Stimulated activated effector memory CD8-positive, alpha-beta T cell treated with anti-CD3 and anti-CD28 coated beads, Interleukin-12 subunit alpha, Interleukin-12 subunit beta, amount 100 ng/mL, for 72 hours (primary cell): Measurements from ENCODE around the gene UBXN7.
"Not testable (repeated sequence)": the region's sequence is repeated elsewhere in the genome, so short reads cannot be mapped to it uniquely, and the experiment has no call there.

Experiments used
- ATAC-seq: fragments of 150-1000 bp; cut with Tn5 transposase; 2 replicates; pipeline ENCODE4 v1.10.0; 2021
- DNase-seq, 2 donors: peaks; one replicate each; pipeline ENCODE4 v3.0.0; 2021 to 2022; ENCODE audit warnings: low spot score in 2 of 2
- H3K27ac Mint-ChIP-seq: one replicate; pipeline ENCODE4 v1.8.0; 2022; ENCODE audit warnings: mild to moderate bottlenecking, mixed read lengths
- H3K36me3 Mint-ChIP-seq: one replicate; pipeline ENCODE4 v1.8.0; 2022; ENCODE audit warnings: mild to moderate bottlenecking, mixed read lengths
- H3K4me1 Mint-ChIP-seq: one replicate; pipeline ENCODE4 v1.8.0; 2022; ENCODE audit warnings: mixed read lengths
- H3K4me3 Mint-ChIP-seq: one replicate; pipeline ENCODE4 v1.8.0; 2022; ENCODE audit warnings: mild to moderate bottlenecking, mixed read lengths
- H3K9me3 Mint-ChIP-seq: one replicate; pipeline ENCODE4 v1.8.0; 2022; ENCODE audit warnings: mixed read lengths

The UBXN7 gene

GRCh38 chr3:196398782-196399181 is 33.4 kb downstream of the UBXN7 start:
- ATAC-seq: no peak
- H3K9me3 Mint-ChIP-seq: no peaks in the 10 kb centered on the region
- DNase-seq: no peak
- no peak overlapping the region for H3K27ac Mint-ChIP-seq
- no peak overlapping the region for H3K4me3 Mint-ChIP-seq
- peaks cover 82% of the 10 kb centered on the region for H3K36me3 Mint-ChIP-seq
- no peaks in the 10 kb centered on the region for H3K4me1 Mint-ChIP-seq

DNA sequence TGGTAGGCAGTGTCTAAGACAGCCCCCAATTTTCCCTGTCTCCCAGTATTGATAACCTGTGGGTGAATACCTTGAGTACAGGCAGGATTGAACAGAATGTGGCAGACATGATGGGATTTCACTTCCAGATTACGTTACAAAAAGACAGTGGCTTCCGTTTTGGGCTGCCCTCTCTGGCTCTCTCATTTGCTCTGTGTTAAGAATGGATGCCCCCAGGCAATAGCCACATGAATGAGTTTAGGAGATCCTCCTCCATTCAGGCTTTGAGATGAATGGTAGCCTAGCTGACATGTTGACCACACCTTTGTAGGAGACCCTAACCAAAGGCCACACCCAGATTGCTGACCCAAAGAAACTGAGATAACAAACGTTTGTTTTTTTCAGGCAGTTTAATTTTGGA is 34.3 kb downstream of the UBXN7 start:
- Mint-ChIP-seq H3K9me3 (no peaks in the 10 kb centered on the region), H3K36me3 (peaks cover 82% of the 10 kb centered on the region), H3K4me3 (no peak overlapping the region), H3K4me1 (no peaks in the 10 kb centered on the region), H3K27ac (no peak overlapping the region)
- DNase-seq (no peak), ATAC-seq (no peak)

GRCh38 chr3:196390116-196390515 is 42.1 kb downstream of the UBXN7 start:
- peaks cover 2% of the 10 kb centered on the region for H3K9me3 Mint-ChIP-seq
- peaks cover 85% of the 10 kb centered on the region for H3K36me3 Mint-ChIP-seq
- peaks cover 8% of the 10 kb centered on the region for H3K4me1 Mint-ChIP-seq
- peak overlapping the region; percentile 26 for H3K27ac Mint-ChIP-seq
- ATAC-seq (no peak), DNase-seq (no peak)
- no peak overlapping the region for H3K4me3 Mint-ChIP-seq

DNA sequence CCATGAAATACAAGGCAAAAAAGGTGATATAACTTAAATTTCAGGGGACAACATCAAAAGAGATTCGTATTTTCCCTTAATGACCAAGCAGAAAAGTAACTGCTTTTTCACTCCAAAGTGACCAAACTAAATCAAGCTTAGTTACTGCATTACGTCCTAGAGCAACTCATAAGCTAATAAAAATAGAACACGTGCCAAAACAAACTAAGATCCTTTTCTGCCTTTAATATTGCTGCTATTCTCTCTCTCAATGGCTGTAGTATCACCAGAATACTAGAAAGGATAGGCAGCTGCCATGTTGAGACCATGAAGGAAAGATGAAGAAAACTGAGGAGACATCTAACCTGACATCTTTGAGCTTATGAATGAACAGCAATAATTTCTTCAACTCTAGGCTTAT is 43.3 kb downstream of the UBXN7 start:
- H3K4me1 Mint-ChIP-seq: peaks cover 11% of the 10 kb centered on the region
- ATAC-seq (no peak), DNase-seq (no peak)
- peaks cover 81% of the 10 kb centered on the region for H3K36me3 Mint-ChIP-seq
- no peak overlapping the region for H3K4me3 Mint-ChIP-seq
- H3K27ac Mint-ChIP-seq: no peak overlapping the region
- peaks cover 2% of the 10 kb centered on the region for H3K9me3 Mint-ChIP-seq

DNA sequence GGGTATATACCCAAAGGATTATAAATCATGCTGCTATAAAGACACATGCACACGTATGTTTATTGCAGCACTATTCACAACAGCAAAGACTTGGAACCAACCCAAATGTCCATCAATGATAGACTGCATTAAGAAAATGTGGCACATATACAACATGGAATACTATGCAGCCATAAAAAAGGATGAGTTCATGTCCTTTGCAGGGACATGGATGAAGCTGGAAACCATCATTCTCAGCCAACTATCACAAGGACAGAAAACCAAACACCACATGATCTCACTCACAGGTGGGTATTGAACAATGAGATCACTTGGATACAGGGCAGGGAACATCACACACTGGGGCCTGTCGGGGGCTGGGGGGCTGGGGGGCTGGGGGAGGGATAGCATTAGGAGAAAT is 44.3 kb downstream of the UBXN7 start:
- peaks cover 20% of the 10 kb centered on the region for H3K4me1 Mint-ChIP-seq
- H3K4me3 Mint-ChIP-seq, ATAC-seq, DNase-seq, H3K27ac Mint-ChIP-seq, H3K9me3 Mint-ChIP-seq: not testable (repeated sequence)
- H3K36me3 Mint-ChIP-seq: peaks cover 71% of the 10 kb centered on the region

DNA sequence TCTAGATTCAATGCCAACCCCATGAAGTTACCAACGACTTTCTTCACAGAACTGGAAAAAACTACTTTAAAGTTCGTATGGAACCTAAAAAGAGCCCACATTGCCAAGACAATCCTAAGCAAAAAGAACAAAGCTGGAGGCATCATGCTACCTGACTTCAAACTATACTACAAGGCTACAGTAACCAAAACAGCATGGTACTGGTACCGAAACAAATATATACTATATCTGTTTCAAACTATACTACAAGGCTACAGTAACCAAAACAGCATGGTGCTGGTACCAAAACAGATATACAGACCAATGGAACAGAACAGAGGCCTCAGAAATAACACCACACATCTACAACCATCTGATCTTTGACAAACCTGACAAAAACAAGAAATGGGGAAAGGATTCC is 45.4 kb downstream of the UBXN7 start:
- H3K27ac Mint-ChIP-seq, H3K4me3 Mint-ChIP-seq, ATAC-seq, H3K9me3 Mint-ChIP-seq, DNase-seq: not testable (repeated sequence)
- Mint-ChIP-seq H3K36me3 (peaks cover 60% of the 10 kb centered on the region), H3K4me1 (peaks cover 20% of the 10 kb centered on the region)

GRCh38 chr3:196386034-196386433 is 46.2 kb downstream of the UBXN7 start:
- H3K36me3 Mint-ChIP-seq: peaks cover 52% of the 10 kb centered on the region
- not testable (repeated sequence) for H3K27ac Mint-ChIP-seq, ATAC-seq

GRCh38 chr3:196385446-196385845 is 46.8 kb downstream of the UBXN7 start:
- peaks cover 46% of the 10 kb centered on the region for H3K36me3 Mint-ChIP-seq
- DNase-seq, H3K27ac Mint-ChIP-seq, ATAC-seq, H3K4me3 Mint-ChIP-seq, H3K9me3 Mint-ChIP-seq: not testable (repeated sequence)
- H3K4me1 Mint-ChIP-seq: peaks cover 20% of the 10 kb centered on the region

More at GRCh38 chr3:196386034-196386433, 46.2 kb downstream of the UBXN7 start:
- DNase-seq, H3K4me3 Mint-ChIP-seq, H3K9me3 Mint-ChIP-seq: not testable (repeated sequence)
- peaks cover 20% of the 10 kb centered on the region for H3K4me1 Mint-ChIP-seq

GRCh38 chr3:196378146-196378841 is 53.9 kb downstream of the UBXN7 start:
- peak overlapping the region; percentile 20 for H3K27ac Mint-ChIP-seq
- DNase-seq (no peak), ATAC-seq (no peak)
- H3K36me3 Mint-ChIP-seq: peaks cover 24% of the 10 kb centered on the region
- H3K4me1 Mint-ChIP-seq: peaks cover 23% of the 10 kb centered on the region
- no peaks in the 10 kb centered on the region for H3K9me3 Mint-ChIP-seq
- H3K4me3 Mint-ChIP-seq: no peak overlapping the region

- Mint-ChIP-seq H3K4me3 (no peak overlapping the region), H3K27ac (peak overlapping the region; percentile 20), H3K9me3 (no peaks in the 10 kb centered on the region), H3K4me1 (peaks cover 20% of the 10 kb centered on the region), H3K36me3 (peaks cover 34% of the 10 kb centered on the region)
- DNase-seq (no peak), ATAC-seq (no peak)
Observed at GRCh38 chr3:196377321-196377720, 54.9 kb downstream of the UBXN7 start.

GRCh38 chr3:196365736-196366135 is 66.5 kb downstream of the UBXN7 start:
- Mint-ChIP-seq H3K4me3 (no peak overlapping the region), H3K4me1 (no peaks in the 10 kb centered on the region), H3K36me3 (peaks cover 98% of the 10 kb centered on the region), H3K9me3 (no peaks in the 10 kb centered on the region), H3K27ac (no peak overlapping the region)
- DNase-seq: no peak
- ATAC-seq: no peak

DNA sequence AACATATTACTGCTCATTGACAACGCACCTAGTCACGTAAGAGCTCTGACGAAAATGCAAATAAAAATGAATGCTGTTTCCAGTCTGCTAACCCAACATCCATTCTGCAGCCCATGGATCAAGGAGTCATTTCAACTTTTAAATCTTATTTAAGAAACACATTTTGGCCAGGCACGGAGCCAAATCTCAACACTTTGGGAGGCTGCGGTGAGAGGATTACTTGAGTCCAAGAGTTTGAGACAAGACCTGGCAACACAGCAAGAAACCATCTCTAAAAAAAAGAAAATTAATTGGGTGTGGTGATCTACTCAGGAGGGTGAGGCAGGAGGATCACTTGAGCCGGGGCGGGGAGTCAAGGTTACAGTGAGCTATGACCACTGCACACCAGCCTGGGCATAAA is 71.6 kb downstream of the UBXN7 start:
- ATAC-seq: no peak
- peaks cover 19% of the 10 kb centered on the region for H3K4me1 Mint-ChIP-seq
- DNase-seq: no peak
- no peaks in the 10 kb centered on the region for H3K9me3 Mint-ChIP-seq
- no peak overlapping the region for H3K27ac Mint-ChIP-seq
- no peak overlapping the region for H3K4me3 Mint-ChIP-seq
- H3K36me3 Mint-ChIP-seq: peaks cover 97% of the 10 kb centered on the region

DNA sequence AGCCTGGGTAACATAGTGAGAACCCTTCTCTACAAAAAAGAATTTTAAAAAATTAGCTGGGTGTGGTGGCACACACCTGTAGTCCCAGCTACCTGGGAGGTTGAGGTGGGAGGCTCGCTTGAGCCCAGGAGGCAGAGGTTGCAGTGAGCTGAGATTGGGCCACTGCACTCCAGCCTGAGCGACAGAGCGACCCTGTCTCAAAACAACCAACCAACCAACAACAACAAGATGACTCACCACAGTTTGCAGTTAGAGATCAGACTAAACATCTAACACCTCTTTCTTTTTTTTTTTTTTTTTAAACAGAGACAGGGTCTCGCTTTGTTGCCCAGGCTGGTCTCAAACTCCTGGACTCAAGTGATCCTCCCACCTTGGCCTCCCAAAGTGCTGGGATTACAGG is 73.7 kb downstream of the UBXN7 start:
- not testable (repeated sequence) for ATAC-seq, DNase-seq, H3K9me3 Mint-ChIP-seq, H3K4me3 Mint-ChIP-seq
- Mint-ChIP-seq H3K27ac (peak overlapping the region; percentile 48), H3K4me1 (peaks cover 19% of the 10 kb centered on the region), H3K36me3 (peaks cover 99% of the 10 kb centered on the region)

DNA sequence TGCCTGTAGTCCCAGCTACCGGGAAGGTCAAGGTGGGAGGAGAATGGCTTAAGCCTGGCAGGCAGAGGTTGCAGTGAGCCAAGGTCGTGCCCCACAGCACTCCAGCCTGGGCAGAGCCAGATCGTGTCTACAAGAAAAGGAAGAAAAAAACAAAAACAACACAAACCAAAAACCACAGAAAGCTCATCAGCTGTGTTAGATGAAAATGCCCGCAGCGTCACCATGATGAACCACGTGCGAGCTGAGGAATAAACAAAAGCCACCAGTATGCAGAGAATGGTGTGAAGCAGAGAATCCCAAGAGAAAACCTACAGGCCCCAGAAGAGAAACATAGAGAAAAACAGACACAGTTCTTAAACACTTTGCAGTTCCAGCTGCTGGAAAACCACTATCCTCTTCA is 74.3 kb downstream of the UBXN7 start:
- H3K9me3 Mint-ChIP-seq: no peaks in the 10 kb centered on the region
- ATAC-seq: peak; percentile 57
- H3K36me3 Mint-ChIP-seq: peaks cover 99% of the 10 kb centered on the region

GRCh38 chr3:196356556-196356955 is 75.7 kb downstream of the UBXN7 start:
- Mint-ChIP-seq H3K36me3 (peaks cover 97% of the 10 kb centered on the region), H3K4me3 (no peak overlapping the region), H3K4me1 (peaks cover 19% of the 10 kb centered on the region), H3K27ac (no peak overlapping the region), H3K9me3 (no peaks in the 10 kb centered on the region)
- DNase-seq (no peak), ATAC-seq (no peak)

More for the DNA sequence above, 74.3 kb downstream of the UBXN7 start:
- DNase-seq: no peak
- Mint-ChIP-seq H3K4me3 (no peak overlapping the region), H3K4me1 (peaks cover 19% of the 10 kb centered on the region), H3K27ac (peak overlapping the region; percentile 48)

DNA sequence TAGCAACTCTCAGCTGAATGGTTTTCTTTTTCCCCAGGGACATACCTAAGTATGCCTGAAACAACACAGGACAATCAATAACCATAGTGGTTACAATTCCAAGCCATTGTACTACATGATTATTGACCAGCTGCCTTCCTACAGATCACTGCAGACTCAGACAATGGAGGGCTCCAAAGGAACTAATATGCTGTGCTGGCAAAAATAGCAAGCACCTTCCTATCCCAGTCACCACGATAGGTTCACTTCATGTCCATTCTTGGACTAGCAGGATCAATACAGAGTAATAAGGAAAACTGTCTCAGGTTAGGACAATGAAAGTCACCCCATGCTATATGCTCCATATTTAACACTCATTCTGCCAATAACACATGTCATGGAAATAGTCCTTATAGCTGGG is 76.6 kb downstream of the UBXN7 start:
- H3K9me3 Mint-ChIP-seq: no peaks in the 10 kb centered on the region
- H3K4me1 Mint-ChIP-seq: peaks cover 19% of the 10 kb centered on the region
- ATAC-seq (no peak), DNase-seq (no peak)
- H3K36me3 Mint-ChIP-seq: peaks cover 88% of the 10 kb centered on the region
- H3K27ac Mint-ChIP-seq: no peak overlapping the region
- no peak overlapping the region for H3K4me3 Mint-ChIP-seq
